NCI-H226 (cell line): ENCODE measurements around the gene CALU.

ENCODE experiments used
- DNase-seq: peaks from one replicate; pipeline ENCODE4 v3.0.0-alpha.2; 2015

Gene CALU

DNA sequence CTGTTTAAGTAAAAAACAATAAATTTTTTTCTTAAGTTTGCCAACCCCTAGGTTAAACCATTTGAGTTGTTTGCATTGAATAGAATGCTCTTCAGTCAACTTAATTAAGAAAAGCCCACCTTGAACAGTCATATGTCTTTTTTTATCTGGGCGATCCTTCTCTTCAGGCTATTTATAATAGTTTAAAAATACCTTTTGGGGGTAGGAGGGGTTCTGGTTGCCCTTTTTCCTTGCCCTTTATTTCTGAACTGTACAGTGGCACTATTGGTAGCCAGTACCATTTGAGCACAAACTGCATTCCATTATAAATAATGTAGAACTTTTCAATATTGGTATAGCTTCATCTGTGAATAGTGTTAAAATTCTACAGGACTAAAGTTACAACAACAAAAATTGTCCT lies 13.1 kb downstream of the CALU start:
- DNase-seq: no peak

GRCh38 chr7:128755075-128755818 lies 16.1 kb downstream of the CALU start:
- DNase-seq: no peak

GRCh38 chr7:128755819-128756476 lies 16.8 kb downstream of the CALU start:
- DNase-seq: peak; percentile 33

- no peak for DNase-seq
Measured at GRCh38 chr7:128757203-128757602, 18.0 kb downstream of the CALU start.

DNA sequence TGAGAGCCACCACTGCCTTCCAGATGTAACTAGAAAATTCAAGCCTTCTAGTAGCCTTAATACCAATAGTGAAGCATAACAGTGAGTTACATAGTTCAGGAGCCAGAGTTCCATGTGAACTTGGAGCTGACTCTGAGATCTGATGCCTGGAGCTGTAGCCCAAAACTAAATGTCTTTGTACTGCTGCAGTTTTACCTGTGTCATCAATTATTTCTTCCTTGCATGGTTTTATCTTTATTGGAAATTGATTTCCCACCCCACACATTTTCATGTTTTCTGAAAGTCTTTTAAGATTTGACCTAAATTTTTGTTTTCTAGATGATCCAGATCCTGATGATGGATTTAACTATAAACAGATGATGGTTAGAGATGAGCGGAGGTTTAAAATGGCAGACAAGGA lies 19.4 kb downstream of the CALU start:
- no peak for DNase-seq

- DNase-seq: no peak
Measured at GRCh38 chr7:128759242-128759641, 20.1 kb downstream of the CALU start.

DNA sequence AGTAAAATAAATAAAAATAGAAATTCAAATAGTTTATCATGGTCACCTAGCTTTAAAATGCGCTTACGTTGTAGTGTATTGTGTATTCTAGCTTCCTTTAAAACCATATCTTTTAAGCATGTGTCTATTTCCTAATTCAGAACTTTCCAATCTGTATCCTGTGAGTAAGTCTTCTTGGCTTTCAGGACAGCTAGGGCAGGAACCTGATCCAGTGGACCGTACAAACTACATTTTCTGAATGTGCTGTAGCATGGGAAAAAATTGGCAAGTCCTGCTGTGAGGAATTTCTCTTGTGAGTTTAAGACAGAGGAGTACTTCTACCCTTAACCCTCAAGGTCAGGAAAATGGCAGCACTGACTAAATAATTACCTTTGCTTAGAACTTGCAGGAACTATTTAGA lies 24.4 kb downstream of the CALU start:
- DNase-seq: no peak

DNA sequence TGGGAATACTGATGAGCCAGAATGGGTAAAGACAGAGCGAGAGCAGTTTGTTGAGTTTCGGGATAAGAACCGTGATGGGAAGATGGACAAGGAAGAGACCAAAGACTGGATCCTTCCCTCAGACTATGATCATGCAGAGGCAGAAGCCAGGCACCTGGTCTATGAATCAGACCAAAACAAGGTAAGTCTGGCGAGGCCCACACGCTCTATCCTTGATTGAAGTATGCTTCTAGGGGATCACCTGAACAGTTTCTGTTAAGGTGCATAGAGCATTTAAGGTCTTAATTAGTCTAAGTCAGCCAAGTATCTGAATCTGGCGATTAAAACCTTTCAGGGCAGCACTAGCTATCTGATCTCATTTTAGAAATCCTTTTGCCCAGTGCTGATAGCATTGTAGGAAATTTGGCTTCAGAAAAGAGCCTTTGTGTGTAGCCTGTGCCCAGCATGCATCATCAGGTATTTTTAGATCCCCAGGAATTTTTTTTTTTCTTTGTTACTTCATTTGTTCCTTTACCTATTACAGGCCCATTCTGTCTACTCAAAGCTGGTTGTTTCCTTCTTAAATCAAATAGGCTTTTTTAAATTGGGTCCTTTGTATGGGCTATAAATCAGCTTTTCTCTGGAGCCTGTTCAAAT lies 28.4 kb downstream of the CALU start:
- DNase-seq: no peak

DNA sequence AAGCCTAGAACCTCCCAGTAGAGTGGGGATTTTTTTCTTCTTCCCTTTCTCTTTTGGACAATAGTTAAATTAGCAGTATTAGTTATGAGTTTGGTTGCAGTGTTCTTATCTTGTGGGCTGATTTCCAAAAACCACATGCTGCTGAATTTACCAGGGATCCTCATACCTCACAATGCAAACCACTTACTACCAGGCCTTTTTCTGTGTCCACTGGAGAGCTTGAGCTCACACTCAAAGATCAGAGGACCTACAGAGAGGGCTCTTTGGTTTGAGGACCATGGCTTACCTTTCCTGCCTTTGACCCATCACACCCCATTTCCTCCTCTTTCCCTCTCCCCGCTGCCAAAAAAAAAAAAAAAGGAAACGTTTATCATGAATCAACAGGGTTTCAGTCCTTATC lies 31.1 kb downstream of the CALU start:
- peak; percentile 56 for DNase-seq

- DNase-seq: no peak
Measured at GRCh38 chr7:128773604-128774003, 34.4 kb downstream of the CALU start.

DNA sequence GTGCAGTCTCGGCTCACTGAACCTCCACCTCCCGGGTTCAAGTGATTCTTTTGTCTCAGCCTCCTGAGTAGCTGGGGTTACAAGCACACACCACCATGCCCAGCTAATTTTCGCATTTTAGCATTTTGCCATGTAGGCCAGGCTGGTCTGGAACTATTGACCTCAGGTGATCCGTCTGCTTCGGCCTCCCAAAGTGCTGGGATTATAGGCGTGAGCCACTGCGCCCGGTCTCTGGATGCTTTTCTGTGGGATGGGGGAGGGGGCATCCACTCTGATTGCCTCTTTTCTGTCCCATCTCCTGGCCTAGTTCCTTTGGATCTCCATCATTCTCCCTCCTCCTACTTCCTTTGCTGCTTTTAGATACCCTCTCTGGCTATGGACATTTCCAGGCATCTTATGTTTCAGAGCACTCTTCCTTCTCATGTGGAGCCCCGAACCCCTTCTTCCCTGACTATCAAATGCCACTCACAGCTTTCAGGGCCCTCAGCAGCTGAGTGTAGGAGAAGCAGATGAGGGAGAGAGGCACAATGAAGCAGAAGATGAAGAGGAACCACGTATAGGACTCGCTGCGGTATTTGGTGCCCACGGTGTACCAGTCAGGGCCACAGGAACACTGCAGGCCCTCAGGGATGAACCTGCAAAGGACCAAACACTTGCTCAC lies 35.0 kb downstream of the CALU start:
- no peak for DNase-seq

DNA sequence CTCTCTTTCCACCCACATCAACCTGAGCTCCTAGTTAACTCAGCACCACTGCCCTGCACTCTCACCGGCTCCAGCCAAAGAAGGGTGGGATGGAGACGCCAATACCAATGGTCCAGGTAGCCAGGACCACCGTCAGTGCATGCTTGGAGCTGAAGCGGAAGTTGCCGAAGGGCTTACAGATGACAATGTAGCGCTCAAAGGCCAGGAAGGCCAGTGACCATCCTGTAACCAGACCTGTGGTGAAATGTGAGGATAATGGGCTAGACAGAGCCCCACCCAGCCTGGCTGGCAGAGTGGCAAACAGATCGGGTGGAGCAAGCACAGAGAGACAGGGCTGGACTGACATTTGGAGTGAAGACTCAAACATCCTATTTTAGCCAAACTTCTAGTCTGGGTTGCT lies 35.8 kb downstream of the CALU start:
- no peak for DNase-seq

GRCh38 chr7:128775744-128776474 lies 36.8 kb downstream of the CALU start, which contains the start of gene OPN1SW:
TSS of gene OPN1SW (minus strand) at chr7:128775794. CDS start at chr7:128775781, 13 bp downstream.
- DNase-seq: no peak

GRCh38 chr7:128777156-128778123 lies 38.3 kb downstream of the CALU start:
- DNase-seq: no peak

GRCh38 chr7:128778946-128779345 lies 39.8 kb downstream of the CALU start:
- DNase-seq: no peak

DNA sequence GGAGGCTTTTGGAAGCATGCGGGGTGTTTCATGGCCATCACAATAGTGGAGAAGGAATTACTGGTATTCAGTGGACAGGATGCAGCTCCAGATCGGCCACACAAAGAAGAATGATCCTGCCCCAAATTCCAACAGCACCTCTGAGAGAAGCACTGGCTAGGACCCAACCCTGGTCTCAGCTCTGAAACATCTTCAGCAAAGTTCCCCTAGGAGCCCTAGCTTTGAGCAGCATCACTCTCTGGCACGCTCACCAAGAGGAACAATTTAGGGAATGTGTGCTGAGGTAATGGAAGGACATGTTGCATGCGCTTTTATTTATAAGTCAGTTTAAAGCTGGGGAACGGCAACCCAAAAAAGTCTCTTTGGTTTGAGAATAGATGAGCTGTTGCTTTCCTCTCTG lies 42.0 kb downstream of the CALU start:
- no peak for DNase-seq

- no peak for DNase-seq
Measured at GRCh38 chr7:128781851-128782250, 42.7 kb downstream of the CALU start.

DNA sequence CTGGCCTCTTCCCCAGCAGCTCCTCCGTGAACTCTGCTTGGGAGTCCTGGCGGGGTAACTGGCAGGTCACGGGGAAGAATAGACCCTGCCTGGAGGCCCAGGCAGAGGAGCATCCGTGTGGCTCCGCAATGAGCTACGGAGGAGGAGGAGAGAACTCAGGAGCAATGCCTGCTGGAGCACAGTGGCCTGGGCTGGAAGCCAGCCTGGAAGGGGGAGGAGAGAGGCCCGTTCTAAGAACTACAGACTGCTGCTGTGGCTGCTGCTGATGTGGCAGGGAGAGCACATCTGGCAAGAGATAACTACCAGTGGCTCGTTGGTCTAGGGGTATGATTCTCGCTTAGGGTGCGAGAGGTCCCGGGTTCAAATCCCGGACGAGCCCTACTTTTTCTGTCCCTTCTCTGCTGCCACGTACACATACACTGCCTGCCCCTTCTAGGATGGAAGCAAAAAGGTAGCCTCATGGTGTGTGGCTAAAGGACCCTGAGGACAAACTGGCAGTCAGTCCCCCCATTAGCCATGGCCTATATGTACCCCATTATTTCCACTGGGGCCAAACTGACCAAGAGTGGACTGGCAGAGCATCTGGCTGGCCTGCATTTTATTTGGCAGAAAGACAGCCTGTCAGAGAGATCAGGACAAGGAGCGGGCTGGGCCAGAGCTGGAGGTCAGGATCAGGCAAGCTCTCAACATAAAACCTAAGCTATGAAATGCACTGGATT lies 44.1 kb downstream of the CALU start:
- DNase-seq: no peak

- no peak for DNase-seq
Measured at GRCh38 chr7:128785738-128786137, 46.6 kb downstream of the CALU start.

DNA sequence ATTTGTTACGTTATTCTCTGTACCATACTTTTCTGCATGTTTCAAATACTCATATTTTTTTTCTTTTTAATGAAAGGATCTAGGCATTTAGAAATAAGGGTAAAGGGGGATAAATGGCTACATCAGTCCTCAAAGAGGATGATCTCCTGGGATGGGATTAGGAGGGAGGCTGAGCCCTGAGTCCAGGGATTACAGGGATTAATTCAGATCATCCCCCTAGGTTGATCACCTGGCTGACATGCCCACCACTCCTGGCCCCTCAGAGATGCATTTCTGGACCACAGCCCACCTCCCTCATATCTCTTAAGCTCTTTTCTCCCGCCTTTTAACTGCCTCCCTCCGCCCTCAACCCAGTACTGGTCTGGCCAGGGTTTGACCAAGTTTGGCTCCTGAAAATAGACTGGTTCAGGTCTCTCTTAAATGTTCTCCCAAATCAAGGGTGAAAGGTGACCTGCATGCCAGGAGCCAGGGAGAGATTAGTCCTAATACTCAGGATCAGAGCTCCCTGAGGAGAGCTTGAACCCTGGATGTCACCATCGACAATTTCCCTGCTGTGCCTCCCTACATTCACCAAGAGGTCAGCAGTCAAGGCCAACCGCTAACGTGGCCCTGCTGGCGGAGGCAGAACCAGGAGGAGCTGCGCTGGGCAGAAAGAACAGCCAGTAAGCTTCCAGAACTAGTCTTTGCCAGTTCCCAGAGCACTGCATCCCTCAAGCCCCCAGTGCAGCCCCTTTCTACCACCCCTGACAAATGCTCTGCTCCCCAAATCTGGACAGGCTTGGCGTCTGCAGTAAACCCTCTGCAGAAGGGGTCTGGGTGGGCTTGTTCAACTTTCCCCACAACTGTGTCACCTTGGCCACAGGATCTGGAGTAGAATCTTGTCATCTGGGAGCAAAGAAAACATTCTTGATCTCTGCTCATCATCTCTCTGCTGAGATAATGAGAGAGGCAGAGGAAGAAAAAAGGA lies 49.6 kb downstream of the CALU start:
- no peak for DNase-seq
